ENCODE data around the gene OPCML.

The OPCML gene

DNA sequence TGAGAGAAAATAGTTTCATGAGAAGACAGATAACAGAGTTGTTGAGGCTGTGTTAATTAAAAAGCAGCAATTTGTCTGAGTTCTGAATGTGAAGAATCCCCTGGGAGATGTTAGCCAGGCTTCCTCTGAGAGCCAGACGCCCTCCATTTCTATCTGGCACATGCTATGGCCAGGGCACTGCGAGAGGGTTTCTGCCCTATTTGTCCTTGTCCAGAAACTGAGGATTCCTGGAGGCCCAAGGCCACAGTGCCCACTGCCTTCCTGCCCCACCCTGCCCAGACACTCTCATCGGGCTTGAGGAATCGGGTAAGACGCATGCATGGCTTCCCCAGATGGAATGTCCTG is 484.6 kb downstream of the OPCML start:
- no peak overlapping the region for H3K27ac ChIP-seq
- TF ChIP-seq ZFX (IDR thresholded peaks at IDR 0.05; ENCODE audit: borderline replicate concordance), result no peak
- TF ChIP-seq, protein P1, sequence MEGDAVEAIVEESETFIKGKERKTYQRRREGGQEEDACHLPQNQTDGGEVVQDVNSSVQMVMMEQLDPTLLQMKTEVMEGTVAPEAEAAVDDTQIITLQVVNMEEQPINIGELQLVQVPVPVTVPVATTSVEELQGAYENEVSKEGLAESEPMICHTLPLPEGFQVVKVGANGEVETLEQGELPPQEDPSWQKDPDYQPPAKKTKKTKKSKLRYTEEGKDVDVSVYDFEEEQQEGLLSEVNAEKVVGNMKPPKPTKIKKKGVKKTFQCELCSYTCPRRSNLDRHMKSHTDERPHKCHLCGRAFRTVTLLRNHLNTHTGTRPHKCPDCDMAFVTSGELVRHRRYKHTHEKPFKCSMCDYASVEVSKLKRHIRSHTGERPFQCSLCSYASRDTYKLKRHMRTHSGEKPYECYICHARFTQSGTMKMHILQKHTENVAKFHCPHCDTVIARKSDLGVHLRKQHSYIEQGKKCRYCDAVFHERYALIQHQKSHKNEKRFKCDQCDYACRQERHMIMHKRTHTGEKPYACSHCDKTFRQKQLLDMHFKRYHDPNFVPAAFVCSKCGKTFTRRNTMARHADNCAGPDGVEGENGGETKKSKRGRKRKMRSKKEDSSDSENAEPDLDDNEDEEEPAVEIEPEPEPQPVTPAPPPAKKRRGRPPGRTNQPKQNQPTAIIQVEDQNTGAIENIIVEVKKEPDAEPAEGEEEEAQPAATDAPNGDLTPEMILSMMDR (IDR thresholded peaks at IDR 0.05), result no peak

- no peak overlapping the region for H3K27ac ChIP-seq
- TF ChIP-seq, protein P1 (IDR thresholded peaks at IDR 0.05), result no peak
- TF ChIP-seq ZFX (IDR thresholded peaks at IDR 0.05; ENCODE audit: borderline replicate concordance), result no peak
Observed at GRCh38 chr11:133047036-133047770, 485.1 kb downstream of the OPCML start.

GRCh38 chr11:133046252-133046651 is 486.0 kb downstream of the OPCML start:
- TF ChIP-seq, protein P1 (IDR thresholded peaks at IDR 0.05), result no peak
- no peak for TF ChIP-seq ZFX (IDR thresholded peaks at IDR 0.05; ENCODE audit: borderline replicate concordance)
- no peak overlapping the region for H3K27ac ChIP-seq

DNA sequence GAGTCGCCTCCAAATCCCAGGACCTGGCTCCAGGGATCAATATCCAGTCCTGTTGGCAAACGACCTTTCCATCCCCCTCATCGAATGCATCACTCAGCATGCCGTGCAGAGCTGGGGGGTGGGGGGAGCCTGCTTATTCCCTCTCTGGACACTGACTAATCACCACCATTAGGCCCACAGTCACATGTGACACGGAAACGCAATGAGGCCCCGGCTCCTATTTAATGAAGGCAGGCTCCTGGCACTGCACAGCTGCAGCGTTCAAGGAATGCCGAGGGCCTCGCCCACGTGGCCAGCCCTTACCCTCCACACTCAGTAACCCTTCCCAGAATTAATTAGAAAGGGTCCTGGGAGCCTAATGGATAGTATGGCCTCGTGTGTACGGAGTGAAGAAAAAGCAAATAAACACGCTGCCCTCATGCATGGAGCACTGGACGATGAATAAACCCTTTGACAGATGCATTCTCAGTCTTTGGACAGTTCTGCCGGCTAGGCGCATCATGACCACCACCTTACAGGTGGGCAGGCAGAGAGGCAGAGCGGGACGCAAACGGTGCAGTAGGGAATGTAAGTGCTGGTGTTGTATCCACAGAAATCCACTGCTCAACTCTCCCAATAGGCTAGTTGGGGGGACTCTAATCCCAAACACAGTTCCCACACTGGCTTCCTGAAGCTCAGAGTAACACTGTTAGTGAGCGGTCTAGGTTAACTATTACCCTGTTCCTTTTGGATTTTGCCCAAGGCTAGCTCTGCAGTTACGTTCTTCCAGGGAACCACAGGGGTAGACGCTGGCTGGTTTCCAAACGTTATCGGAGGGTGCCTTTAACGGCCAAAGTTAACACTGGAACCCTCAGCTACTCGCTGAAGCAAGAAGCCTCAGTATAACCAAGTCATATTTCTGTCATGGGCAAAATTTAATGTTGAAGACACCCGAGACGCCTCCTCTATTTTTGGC is 490.1 kb downstream of the OPCML start:
- no peak for TF ChIP-seq ZFX (IDR thresholded peaks at IDR 0.05; ENCODE audit: borderline replicate concordance)
- TF ChIP-seq, protein P1 (IDR thresholded peaks at IDR 0.05), result no peak
- H3K27ac ChIP-seq, result no peak overlapping the region

GRCh38 chr11:133041181-133041580 is 491.1 kb downstream of the OPCML start:
- no peak overlapping the region for H3K27ac ChIP-seq
- TF ChIP-seq, protein P1 (IDR thresholded peaks at IDR 0.05), result no peak
- no peak for TF ChIP-seq ZFX (IDR thresholded peaks at IDR 0.05; ENCODE audit: borderline replicate concordance)

DNA sequence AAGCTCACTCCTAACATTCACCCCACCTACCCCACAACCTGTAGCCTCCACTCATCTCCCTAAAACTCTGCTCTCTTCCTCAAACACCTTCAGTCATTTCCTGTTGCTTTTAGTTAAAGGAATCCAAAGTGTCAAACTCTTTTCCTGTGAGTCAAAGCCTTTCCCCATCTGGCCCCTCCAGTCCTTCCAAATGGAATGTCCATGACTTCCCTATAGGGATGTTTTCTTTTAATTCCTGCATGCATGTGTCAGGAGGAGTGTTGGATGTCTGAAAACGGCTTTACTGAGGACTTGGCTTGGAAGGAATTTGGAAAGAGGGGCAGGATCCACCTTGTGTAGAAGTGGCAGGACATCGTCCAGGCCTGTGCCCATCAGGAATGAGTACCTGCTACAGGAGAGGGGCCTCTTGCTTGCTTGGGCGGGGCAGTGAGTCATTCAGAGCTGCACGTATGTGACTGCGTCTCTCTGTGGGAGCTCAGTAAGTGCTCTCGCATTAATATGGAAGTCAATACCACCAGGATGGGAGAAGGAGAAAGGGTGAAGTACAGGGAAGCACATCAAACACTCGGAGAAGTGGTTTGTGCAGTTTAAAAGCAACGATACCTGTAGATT is 491.9 kb downstream of the OPCML start:
- H3K27ac ChIP-seq, result no peak overlapping the region
- TF ChIP-seq ZFX (IDR thresholded peaks at IDR 0.05; ENCODE audit: borderline replicate concordance), result no peak
- TF ChIP-seq, protein P1 (IDR thresholded peaks at IDR 0.05), result no peak
